Astrocyte of the cerebellum (primary cell): ENCODE data around the gene MYO15B.
"Not testable (repeated sequence)": the region's sequence is repeated elsewhere in the genome, so short reads cannot be mapped to it uniquely, and the experiment has no call there.

Experiments used
- DNase-seq: peaks from one replicate; pipeline ENCODE4 v3.0.0-alpha.2; 2011; ENCODE audit warnings: low read depth
- H3K4me3 ChIP-seq: 2 replicates; pipeline ENCODE4 v1.5.1; 2011; ENCODE audit warnings: mild to moderate bottlenecking, low read depth, low read length, moderate library complexity
- in situ Hi-C: cut with HindIII; loops from 2 replicates; pipeline ENCODE4 v1.10.0; 2017; ENCODE audit warnings: low sequenced_read_pairs
- TF ChIP-seq, protein P1 (sequence below): IDR thresholded peaks from 2 replicates; pipeline ENCODE4 v1.5.1; 2012; ENCODE audit warnings: low read length, low read depth, moderate library complexity, mild to moderate bottlenecking; ENCODE audit errors: missing control alignments

The MYO15B gene

DNA sequence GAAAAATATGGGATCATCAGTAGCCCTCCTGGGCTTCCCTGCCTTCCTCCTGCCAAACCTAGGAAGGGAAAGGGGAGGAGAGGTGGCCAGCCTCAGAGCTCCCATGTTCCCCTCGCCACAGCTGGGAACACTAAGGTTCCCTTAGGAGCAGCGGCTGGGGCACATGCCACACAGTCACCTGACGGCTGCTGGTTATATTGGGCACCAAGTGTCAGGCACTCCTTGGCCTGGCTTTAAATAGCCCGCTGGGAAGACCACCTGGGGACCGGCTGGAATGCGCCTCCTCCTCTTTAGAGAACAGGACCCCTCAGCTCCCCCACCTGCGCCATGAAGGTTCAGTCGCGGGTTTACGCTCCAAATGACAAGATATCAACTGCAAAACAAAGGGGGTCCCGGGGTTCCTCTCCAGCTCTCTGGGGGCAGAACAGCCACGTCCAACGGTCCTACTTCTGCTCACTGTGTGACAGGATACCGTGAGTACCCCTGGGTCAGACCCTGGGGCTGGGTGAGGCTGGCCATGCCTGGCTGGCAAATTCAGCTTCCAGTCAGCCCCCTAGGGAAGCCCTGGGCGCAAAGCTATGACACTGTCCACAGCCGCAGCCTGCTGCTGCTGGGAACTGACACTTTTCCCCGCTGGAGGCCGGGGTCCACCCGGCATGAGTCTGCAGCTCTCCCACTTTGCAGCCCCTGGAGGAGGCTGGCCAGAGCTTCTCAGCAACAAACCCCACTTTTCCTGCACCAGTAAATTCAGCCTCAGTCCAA, 49.0 kb downstream of the MYO15B start:
- TF ChIP-seq, protein P1, sequence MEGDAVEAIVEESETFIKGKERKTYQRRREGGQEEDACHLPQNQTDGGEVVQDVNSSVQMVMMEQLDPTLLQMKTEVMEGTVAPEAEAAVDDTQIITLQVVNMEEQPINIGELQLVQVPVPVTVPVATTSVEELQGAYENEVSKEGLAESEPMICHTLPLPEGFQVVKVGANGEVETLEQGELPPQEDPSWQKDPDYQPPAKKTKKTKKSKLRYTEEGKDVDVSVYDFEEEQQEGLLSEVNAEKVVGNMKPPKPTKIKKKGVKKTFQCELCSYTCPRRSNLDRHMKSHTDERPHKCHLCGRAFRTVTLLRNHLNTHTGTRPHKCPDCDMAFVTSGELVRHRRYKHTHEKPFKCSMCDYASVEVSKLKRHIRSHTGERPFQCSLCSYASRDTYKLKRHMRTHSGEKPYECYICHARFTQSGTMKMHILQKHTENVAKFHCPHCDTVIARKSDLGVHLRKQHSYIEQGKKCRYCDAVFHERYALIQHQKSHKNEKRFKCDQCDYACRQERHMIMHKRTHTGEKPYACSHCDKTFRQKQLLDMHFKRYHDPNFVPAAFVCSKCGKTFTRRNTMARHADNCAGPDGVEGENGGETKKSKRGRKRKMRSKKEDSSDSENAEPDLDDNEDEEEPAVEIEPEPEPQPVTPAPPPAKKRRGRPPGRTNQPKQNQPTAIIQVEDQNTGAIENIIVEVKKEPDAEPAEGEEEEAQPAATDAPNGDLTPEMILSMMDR: no peak
- in situ Hi-C loops: no loop called here
- DNase-seq: no peak
- H3K4me3 ChIP-seq: no peak overlapping the region

DNA sequence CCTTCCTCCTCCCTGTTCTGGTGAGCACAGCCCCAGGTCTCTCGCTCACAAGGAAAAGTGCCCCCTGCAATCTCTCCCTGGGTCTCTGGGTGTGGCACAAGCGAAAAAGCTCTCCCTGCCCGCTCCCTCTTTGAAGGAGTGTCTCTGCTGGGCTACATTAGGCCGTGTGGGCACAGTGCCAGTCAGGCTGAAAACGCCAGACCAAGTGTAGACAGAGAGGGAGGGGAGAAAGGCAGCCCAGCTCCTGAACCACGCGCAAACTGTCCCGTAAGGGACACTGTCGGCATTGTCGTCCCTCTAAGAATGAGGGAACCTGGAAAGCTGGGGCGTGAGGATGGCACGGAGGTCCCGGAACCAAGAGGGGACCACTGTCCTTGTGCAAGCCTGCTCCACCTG, 49.5 kb downstream of the MYO15B start:
- in situ Hi-C loops: no loop called here
- DNase-seq: no peak
- TF ChIP-seq, protein P1: no peak
- H3K4me3 ChIP-seq: no peak overlapping the region

GRCh38 chr17:75637551-75637950, 50.0 kb downstream of the MYO15B start:
- TF ChIP-seq, protein P1: no peak
- no peak overlapping the region for H3K4me3 ChIP-seq
- DNase-seq: no peak
- in situ Hi-C loops: no loop called here

DNA sequence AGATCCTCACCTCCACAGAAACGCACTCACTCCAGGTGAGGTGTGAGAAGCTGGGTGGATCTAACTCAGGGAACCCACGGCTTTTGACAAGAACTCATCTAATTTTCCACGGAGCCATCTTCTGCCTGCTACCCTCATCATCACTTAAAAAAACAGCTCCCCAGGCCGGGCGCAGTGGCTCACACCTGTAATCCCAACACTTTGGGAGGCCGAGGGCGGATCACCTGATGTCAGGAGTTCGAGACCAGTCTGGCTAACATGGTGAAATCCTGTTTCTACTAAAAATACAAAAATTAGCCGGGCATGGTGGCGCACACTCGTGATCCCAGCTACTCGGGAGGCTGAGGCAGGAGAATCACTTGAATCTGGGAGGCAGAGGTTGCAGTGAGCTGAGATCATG, 50.4 kb downstream of the MYO15B start:
- H3K4me3 ChIP-seq, DNase-seq, in situ Hi-C loops: not testable (repeated sequence)

DNA sequence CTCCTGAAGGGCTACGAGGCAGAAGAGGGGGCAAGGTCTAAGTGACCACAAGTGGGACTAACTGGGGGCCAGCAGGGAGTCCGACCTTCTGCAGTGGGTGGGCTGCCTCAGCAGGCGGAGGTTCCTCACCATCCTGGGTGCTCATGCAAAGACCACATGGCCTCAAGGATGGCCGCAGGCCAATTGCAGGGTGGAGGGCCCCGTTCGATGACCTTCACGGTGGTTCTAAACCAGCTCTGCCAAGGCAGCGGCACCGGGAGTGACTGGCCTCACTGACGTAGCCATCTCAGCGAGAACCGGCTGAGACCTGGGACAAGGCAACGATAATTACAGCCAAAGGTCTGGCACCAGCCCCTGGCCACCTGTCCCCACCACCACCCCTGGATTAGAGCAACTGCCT, 51.3 kb downstream of the MYO15B start:
- in situ Hi-C loops: no loop called here
- no peak overlapping the region for H3K4me3 ChIP-seq
- TF ChIP-seq, protein P1: no peak
- DNase-seq: no peak

GRCh38 chr17:75639327-75639726, 51.7 kb downstream of the MYO15B start:
- in situ Hi-C loops: no loop called here
- TF ChIP-seq, protein P1: no peak
- no peak for DNase-seq
- no peak overlapping the region for H3K4me3 ChIP-seq

GRCh38 chr17:75639771-75640555, 52.4 kb downstream of the MYO15B start:
- in situ Hi-C loops: no loop called here
- TF ChIP-seq, protein P1: no peak
- no peak overlapping the region for H3K4me3 ChIP-seq
- DNase-seq: no peak
